ENCODE measurements around the gene VAPB. TPM values are rescaled to one million over a fixed set of nuclear protein-coding genes. Genes with fewer than 3 reads are reported as not detected.

Gene VAPB
- total and polyA plus RNA-seq, 9 donors = 20.7 to 56.6 (median 47.1) TPM

DNA sequence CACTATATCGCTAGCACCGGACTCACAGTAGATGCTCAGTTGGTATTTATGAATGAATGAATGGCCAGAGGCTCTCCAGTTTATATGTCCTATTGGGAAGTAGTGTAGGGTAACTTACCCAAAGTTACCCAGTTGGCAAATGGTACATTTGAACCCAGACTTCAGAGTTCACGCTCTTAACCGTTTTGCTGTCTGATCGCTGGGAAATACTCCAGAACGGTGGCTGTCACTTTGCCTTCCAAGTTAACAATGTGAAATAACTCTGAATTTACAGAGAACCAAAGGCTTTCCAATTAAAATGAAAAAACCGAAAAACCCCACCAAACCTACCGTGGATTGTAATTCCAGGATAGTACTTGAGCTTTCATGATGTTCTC lies 1.6 kb downstream of the VAPB start:
- 100% methylated on average over 6 of the region's 8 CpGs for WGBS (ENCODE audit: insufficient coverage)
- H3K4me3 ChIP-seq (ENCODE audit: low read length) = no peak overlapping the region
- H3K27me3 ChIP-seq (ENCODE audit: control insufficient read depth, insufficient read depth, low read length) = no peaks in the 10 kb centered on the region
- peaks cover 11% of the 10 kb centered on the region for H3K36me3 ChIP-seq (ENCODE audit: control insufficient read depth, insufficient read depth, low read length)
- no peak overlapping the region for H3K27ac ChIP-seq (ENCODE audit: low read length)
- DNase-seq = no peak
- no peaks in the 10 kb centered on the region for H3K9me3 ChIP-seq (replicated peaks; ENCODE audit: control insufficient read depth, low read depth, low read length)
- H3K4me1 ChIP-seq (ENCODE audit: control insufficient read depth, insufficient read depth, low read length) = peaks cover 21% of the 10 kb centered on the region

DNA sequence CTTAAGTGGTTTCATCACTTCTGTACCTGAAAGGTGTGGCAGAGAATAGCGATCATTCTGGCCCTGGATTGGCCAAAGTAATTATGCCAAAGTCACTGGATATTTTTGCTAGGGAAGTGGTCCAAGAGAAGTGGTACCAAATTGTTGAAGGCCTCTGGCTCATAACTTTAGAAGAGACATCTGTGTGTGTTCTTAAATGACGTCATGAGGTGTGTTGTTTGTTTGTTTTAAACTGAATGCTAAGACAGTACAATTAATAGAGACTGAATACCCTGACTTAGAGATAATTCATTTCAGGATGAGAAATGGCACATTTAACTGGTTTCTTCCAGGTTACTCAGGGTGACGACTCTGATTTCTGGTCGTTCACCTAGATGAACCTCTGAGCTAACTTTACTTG lies 3.3 kb downstream of the VAPB start:
- peaks cover 11% of the 10 kb centered on the region for H3K36me3 ChIP-seq (ENCODE audit: control insufficient read depth, insufficient read depth, low read length)
- no peak overlapping the region for H3K4me3 ChIP-seq (ENCODE audit: low read length)
- H3K4me1 ChIP-seq (ENCODE audit: control insufficient read depth, insufficient read depth, low read length) = peaks cover 21% of the 10 kb centered on the region
- DNase-seq = no peak
- H3K9me3 ChIP-seq (replicated peaks; ENCODE audit: control insufficient read depth, low read depth, low read length) = no peaks in the 10 kb centered on the region
- H3K27me3 ChIP-seq (ENCODE audit: control insufficient read depth, insufficient read depth, low read length) = no peaks in the 10 kb centered on the region
- no peak overlapping the region for H3K27ac ChIP-seq (ENCODE audit: low read length)
- no CpG with 5 or more reads among the region's 4 CpGs for WGBS (ENCODE audit: insufficient coverage)

DNA sequence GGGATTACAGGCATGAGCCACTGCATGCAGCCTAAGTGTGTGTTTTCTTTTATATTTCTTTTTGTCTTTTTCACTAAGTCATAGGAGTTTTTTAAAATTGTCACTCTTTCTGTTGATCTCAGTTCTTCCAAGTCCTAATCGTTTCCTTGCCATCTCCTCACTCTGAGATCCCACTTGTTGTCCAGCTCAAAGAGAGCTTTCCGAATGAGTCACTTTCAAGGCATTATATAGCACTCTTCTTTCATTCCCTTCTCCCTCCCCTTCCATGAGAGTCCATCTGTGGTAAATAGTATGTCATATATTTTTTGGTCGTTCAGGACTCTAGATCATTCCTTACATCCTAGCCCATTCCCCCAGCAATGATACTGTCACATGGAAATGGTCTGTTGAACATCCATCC lies 4.3 kb downstream of the VAPB start:
- H3K27ac ChIP-seq (ENCODE audit: low read length) = no peak overlapping the region
- WGBS (ENCODE audit: insufficient coverage) = no CpG with 5 or more reads among the region's 3 CpGs

DNA sequence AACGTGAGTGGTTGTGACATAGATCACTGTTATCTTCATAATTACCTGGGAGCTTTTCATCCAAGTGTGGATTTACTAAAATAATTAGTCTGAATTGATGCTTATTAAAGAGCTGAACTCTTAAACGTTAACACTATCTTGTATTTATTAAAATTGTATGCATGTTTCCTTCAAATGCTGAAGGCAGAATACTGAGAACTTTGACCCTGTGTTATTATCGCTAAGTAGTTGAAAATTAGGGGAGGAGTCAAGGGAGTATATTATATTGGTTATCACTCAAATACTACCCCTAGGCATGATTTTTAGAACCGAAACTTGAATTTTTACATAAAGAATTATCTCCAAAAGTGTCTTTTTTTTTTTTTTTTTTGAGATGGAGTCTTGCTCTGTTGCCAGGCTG lies 5.8 kb downstream of the VAPB start:
- Histone ChIP-seq H3K9me3 (replicated peaks; ENCODE audit: control insufficient read depth, low read depth, low read length) (no peaks in the 10 kb centered on the region), H3K27me3 (ENCODE audit: control insufficient read depth, insufficient read depth, low read length) (no peaks in the 10 kb centered on the region), H3K36me3 (ENCODE audit: control insufficient read depth, insufficient read depth, low read length) (peaks cover 12% of the 10 kb centered on the region), H3K4me1 (ENCODE audit: control insufficient read depth, insufficient read depth, low read length) (peaks cover 21% of the 10 kb centered on the region), H3K27ac (ENCODE audit: low read length) (no peak overlapping the region), H3K4me3 (ENCODE audit: low read length) (no peak overlapping the region)
- no peak for DNase-seq
- WGBS (ENCODE audit: insufficient coverage) = no CpG with 5 or more reads among the region's 4 CpGs

More for the DNA sequence above, 4.3 kb downstream of the VAPB start:
- Histone ChIP-seq H3K27me3 (ENCODE audit: control insufficient read depth, insufficient read depth, low read length) (no peaks in the 10 kb centered on the region), H3K4me1 (ENCODE audit: control insufficient read depth, insufficient read depth, low read length) (peaks cover 22% of the 10 kb centered on the region), H3K4me3 (ENCODE audit: low read length) (no peak overlapping the region), H3K36me3 (ENCODE audit: control insufficient read depth, insufficient read depth, low read length) (peaks cover 11% of the 10 kb centered on the region), H3K9me3 (replicated peaks; ENCODE audit: control insufficient read depth, low read depth, low read length) (no peaks in the 10 kb centered on the region)
- no peak for DNase-seq

DNA sequence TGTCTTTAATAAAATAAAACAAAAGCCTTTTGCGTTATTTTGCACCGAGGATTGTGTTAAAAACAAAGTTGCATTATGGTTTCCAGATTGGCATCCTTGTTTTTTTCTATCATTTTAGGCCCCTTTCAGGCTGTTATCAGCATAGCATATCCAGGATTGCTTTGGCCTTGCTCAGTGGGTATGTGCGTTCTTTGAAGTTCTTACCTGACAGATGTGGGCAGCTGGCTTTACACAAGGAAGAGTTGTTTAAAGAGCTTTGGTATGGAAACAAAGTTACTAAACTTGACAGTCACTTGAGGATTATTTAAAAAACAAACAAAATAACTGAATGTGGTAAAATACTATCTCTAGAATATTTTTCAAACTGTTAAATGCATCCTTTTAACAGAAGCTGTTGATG lies 6.6 kb downstream of the VAPB start:
- no CpG with 5 or more reads among the region's 3 CpGs for WGBS (ENCODE audit: insufficient coverage)
- Histone ChIP-seq H3K27ac (ENCODE audit: low read length) (no peak overlapping the region), H3K36me3 (ENCODE audit: control insufficient read depth, insufficient read depth, low read length) (peaks cover 14% of the 10 kb centered on the region), H3K4me3 (ENCODE audit: low read length) (no peak overlapping the region), H3K27me3 (ENCODE audit: control insufficient read depth, insufficient read depth, low read length) (no peaks in the 10 kb centered on the region), H3K4me1 (ENCODE audit: control insufficient read depth, insufficient read depth, low read length) (peaks cover 13% of the 10 kb centered on the region), H3K9me3 (replicated peaks; ENCODE audit: control insufficient read depth, low read depth, low read length) (no peaks in the 10 kb centered on the region)
- no peak for DNase-seq

DNA sequence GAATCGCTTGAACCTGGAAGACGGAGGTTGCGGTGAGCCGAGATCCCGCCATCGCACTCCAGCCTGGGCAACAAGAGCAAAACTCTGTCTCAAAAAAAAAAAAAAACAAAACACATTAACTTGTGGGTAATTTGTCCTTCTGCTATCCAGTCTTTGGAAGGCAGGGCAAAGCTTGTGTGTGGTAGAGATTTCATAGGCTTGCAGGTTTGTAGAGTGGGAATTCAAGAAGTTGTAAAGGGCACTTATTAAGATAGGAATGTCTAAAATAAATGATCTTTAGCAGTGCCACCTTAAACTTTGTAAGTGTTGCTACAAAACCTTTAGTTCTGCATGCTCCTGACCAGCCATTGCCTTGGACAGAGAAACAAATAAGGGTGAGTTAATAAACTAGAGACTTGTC lies 8.4 kb downstream of the VAPB start:
- Histone ChIP-seq H3K27ac (ENCODE audit: low read length) (no peak overlapping the region), H3K4me1 (ENCODE audit: control insufficient read depth, insufficient read depth, low read length) (peaks cover 2% of the 10 kb centered on the region), H3K27me3 (ENCODE audit: control insufficient read depth, insufficient read depth, low read length) (no peaks in the 10 kb centered on the region), H3K4me3 (ENCODE audit: low read length) (no peak overlapping the region), H3K9me3 (replicated peaks; ENCODE audit: control insufficient read depth, low read depth, low read length) (no peaks in the 10 kb centered on the region), H3K36me3 (ENCODE audit: control insufficient read depth, insufficient read depth, low read length) (peaks cover 11% of the 10 kb centered on the region)
- WGBS (ENCODE audit: insufficient coverage) = no CpG with 5 or more reads among the region's 6 CpGs
- no peak for DNase-seq

DNA sequence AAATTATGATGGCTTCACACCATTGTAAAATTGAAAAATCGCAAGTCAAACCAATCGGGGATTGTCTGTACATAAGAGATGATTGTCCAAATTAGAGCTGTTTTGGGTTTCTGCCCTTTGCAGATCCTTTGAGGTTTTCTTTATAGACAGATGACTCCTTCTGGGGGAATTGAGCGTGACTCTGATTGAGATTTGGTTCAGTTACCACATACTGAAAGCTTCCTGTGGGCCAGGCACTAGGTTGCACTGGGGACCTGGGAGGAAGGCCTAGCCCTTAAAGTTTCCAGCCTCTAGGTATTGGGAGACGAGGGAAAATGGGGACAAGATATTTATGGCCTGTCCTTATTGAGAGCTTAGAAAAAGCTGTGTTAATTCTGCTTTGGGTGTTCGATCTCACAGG lies 9.2 kb downstream of the VAPB start:
- peaks cover 2% of the 10 kb centered on the region for H3K4me1 ChIP-seq (ENCODE audit: control insufficient read depth, insufficient read depth, low read length)
- no peaks in the 10 kb centered on the region for H3K9me3 ChIP-seq (replicated peaks; ENCODE audit: control insufficient read depth, low read depth, low read length)
- H3K36me3 ChIP-seq (ENCODE audit: control insufficient read depth, insufficient read depth, low read length) = peaks cover 11% of the 10 kb centered on the region
- WGBS (ENCODE audit: insufficient coverage) = 70% methylated on average over 5 of the region's 5 CpGs
- no peak overlapping the region for H3K4me3 ChIP-seq (ENCODE audit: low read length)
- no peaks in the 10 kb centered on the region for H3K27me3 ChIP-seq (ENCODE audit: control insufficient read depth, insufficient read depth, low read length)
- H3K27ac ChIP-seq (ENCODE audit: low read length) = no peak overlapping the region
- DNase-seq = no peak

DNA sequence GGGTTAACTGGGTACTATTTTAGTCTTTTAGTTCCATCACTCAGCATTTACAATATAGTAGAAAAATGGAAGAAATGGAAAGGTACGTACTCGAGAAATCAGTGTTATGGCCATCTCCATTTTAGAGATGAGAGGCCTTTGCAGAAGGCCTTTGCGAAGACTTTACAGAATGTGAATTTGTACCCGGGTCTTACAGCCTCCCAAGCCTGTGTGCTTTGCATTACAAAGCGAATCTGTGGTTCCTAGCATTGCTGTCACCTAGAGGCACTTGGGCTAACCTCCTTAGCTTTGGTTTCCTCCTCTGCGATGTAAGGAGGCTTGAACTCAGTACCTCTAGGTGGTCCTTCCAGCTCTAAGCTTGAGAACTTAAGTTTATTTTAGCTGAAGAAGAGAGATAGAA lies 10.9 kb downstream of the VAPB start:
- 89% methylated on average over 5 of the region's 6 CpGs for whole genome bisulfite sequencing (ENCODE audit: insufficient coverage)
- no peak overlapping the region for H3K27ac ChIP-seq (ENCODE audit: low read length)

DNA sequence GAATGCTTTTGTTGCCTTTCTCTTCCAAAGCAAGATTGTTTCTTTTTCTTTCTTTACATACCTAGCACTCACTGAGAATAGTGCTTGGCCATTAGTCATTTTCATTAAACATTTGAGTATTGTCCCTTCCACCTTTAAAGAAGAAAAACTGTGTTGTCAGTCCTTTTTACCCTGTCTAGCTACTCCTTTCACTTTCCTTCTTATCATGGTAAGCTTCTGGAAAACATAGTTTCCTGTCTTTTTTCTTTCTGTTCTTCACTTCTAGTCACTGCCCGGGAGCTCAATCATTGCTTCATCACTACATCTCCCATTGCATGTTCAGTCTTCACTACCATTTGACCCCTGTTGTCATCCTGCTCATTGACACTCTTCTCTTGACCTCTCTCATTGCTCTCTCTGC lies 12.1 kb downstream of the VAPB start:
- Histone ChIP-seq H3K9me3 (replicated peaks; ENCODE audit: control insufficient read depth, low read depth, low read length) (no peaks in the 10 kb centered on the region), H3K4me1 (ENCODE audit: control insufficient read depth, insufficient read depth, low read length) (peaks cover 2% of the 10 kb centered on the region), H3K27ac (ENCODE audit: low read length) (no peak overlapping the region), H3K4me3 (ENCODE audit: low read length) (no peak overlapping the region), H3K27me3 (ENCODE audit: control insufficient read depth, insufficient read depth, low read length) (no peaks in the 10 kb centered on the region), H3K36me3 (ENCODE audit: control insufficient read depth, insufficient read depth, low read length) (peaks cover 8% of the 10 kb centered on the region)
- WGBS (ENCODE audit: insufficient coverage) = 88% methylated on average over 1 of the region's 1 CpG
- no peak for DNase-seq

More for the DNA sequence above, 10.9 kb downstream of the VAPB start:
- no peak overlapping the region for H3K4me3 ChIP-seq (ENCODE audit: low read length)
- H3K4me1 ChIP-seq (ENCODE audit: control insufficient read depth, insufficient read depth, low read length) = peaks cover 2% of the 10 kb centered on the region
- peaks cover 8% of the 10 kb centered on the region for H3K36me3 ChIP-seq (ENCODE audit: control insufficient read depth, insufficient read depth, low read length)
- no peaks in the 10 kb centered on the region for H3K27me3 ChIP-seq (ENCODE audit: control insufficient read depth, insufficient read depth, low read length)
- no peak for DNase-seq
- H3K9me3 ChIP-seq (replicated peaks; ENCODE audit: control insufficient read depth, low read depth, low read length) = no peaks in the 10 kb centered on the region

DNA sequence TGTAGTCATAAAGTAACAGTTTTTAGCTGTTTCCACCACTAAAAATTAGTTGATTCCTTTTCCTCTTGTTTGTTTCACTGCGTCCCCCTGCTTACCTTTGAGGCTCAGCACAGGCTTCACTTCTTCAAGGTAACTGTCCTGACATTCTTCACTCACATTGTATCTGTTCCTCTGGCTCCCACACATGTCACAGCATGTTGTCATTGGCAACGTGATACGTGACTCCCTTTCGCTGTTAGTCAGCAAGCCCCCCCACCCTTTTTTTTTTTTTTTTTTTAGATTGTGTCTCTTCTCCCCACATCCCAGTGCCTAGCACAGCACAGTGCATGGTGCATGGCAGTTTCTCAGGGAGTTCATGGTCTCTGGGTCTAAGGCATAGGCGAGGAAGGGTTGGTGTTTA lies 13.3 kb downstream of the VAPB start:
- 90% methylated on average over 1 of the region's 5 CpGs for WGBS (ENCODE audit: insufficient coverage)
- no peak overlapping the region for H3K4me3 ChIP-seq (ENCODE audit: low read length)
- H3K4me1 ChIP-seq (ENCODE audit: control insufficient read depth, insufficient read depth, low read length) = peaks cover 2% of the 10 kb centered on the region
- DNase-seq = no peak
- no peak overlapping the region for H3K27ac ChIP-seq (ENCODE audit: low read length)
- H3K36me3 ChIP-seq (ENCODE audit: control insufficient read depth, insufficient read depth, low read length) = peaks cover 8% of the 10 kb centered on the region
- H3K27me3 ChIP-seq (ENCODE audit: control insufficient read depth, insufficient read depth, low read length) = no peaks in the 10 kb centered on the region
- H3K9me3 ChIP-seq (replicated peaks; ENCODE audit: control insufficient read depth, low read depth, low read length) = no peaks in the 10 kb centered on the region

DNA sequence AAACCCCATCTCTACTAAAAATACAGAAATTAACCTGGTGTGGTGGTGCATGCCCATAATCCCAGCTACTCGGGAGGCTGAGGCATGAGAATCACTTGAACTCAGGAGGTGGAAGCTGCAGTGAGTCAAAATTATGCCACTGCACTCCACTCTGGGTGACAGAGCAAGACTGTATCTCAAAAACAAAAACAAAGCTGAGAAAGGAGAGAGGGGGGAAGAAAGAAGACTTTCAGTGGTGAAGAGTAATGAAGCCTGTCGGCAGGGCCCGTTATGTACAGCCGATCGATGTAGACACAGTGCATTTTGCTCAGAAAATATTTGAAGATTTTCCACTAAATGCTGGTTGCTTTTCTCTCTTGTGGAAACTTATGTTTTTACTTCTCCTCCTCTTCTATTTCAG lies 13.8 kb downstream of the VAPB start:
- 100% methylated on average over 1 of the region's 5 CpGs for WGBS (ENCODE audit: insufficient coverage)
- no peaks in the 10 kb centered on the region for H3K27me3 ChIP-seq (ENCODE audit: control insufficient read depth, insufficient read depth, low read length)
- DNase-seq = no peak
- H3K27ac ChIP-seq (ENCODE audit: low read length) = no peak overlapping the region
- H3K36me3 ChIP-seq (ENCODE audit: control insufficient read depth, insufficient read depth, low read length) = peaks cover 8% of the 10 kb centered on the region
- H3K9me3 ChIP-seq (replicated peaks; ENCODE audit: control insufficient read depth, low read depth, low read length) = no peaks in the 10 kb centered on the region
- H3K4me3 ChIP-seq (ENCODE audit: low read length) = no peak overlapping the region
- H3K4me1 ChIP-seq (ENCODE audit: control insufficient read depth, insufficient read depth, low read length) = peaks cover 2% of the 10 kb centered on the region
